Keratinocyte (primary cell): ENCODE measurements around the gene MTHFD1L. TPM values are rescaled to one million over a fixed set of nuclear protein-coding genes. Genes with fewer than 3 reads are reported as not detected.

Experiments
- DNase-seq: peaks from one replicate; pipeline ENCODE4 v3.0.0-alpha.2; 2011; ENCODE audit warnings: low read depth, missing footprints, low spot score
- FAIRE-seq: peaks from 2 replicates; lab custom pipeline; 2011; peaks lifted over from hg19 to GRCh38; lab: Jason Lieb, UNC
- H2AFZ ChIP-seq: 2 replicates; pipeline ENCODE4 v1.6.0; 2012; ENCODE audit warnings: low read length, control low read depth, inconsistent platforms; ENCODE audit not compliant: control insufficient read depth
- H3K27ac ChIP-seq: 2 replicates; pipeline ENCODE4 v1.5.1; 2011; ENCODE audit warnings: low read length; ENCODE audit not compliant: control insufficient read depth, insufficient read depth
- H3K27me3 ChIP-seq: 3 replicates; pipeline ENCODE4 v1.6.0; 2011; ENCODE audit warnings: low read length; ENCODE audit not compliant: control insufficient read depth, insufficient read depth; ENCODE audit errors: extremely low read depth
- H3K36me3 ChIP-seq, 2 experiments: 2 replicates in 1 of 2; 3 replicates in 1 of 2; pipeline ENCODE4 v1.5.1; 2011; ENCODE audit warnings: low read length in 2 of 2, mild to moderate bottlenecking in 1 of 2; ENCODE audit not compliant: control insufficient read depth in 2 of 2, insufficient read depth in 2 of 2; ENCODE audit errors: extremely low read depth in 1 of 2
- H3K4me1 ChIP-seq: 3 replicates; pipeline ENCODE4 v1.5.1; 2011; ENCODE audit warnings: low read length; ENCODE audit not compliant: control insufficient read depth, insufficient read depth; ENCODE audit errors: extremely low read depth
- H3K4me2 ChIP-seq: 3 replicates; pipeline ENCODE4 v1.6.0; 2011; ENCODE audit warnings: low read depth, low read length; ENCODE audit not compliant: control insufficient read depth, insufficient read depth; ENCODE audit errors: extremely low read depth
- H3K4me3 ChIP-seq, 3 experiments: fragments of 200-600 bp in 1 of 3; sonication (generic) in 1 of 3; 2 replicates in 2 of 3; 3 replicates in 1 of 3; pipeline ENCODE4 v1.5.1; 2011 to 2016; ENCODE audit warnings: low read length in 3 of 3, mild to moderate bottlenecking in 3 of 3, control low read depth in 2 of 3, inconsistent platforms in 1 of 3, low read depth in 1 of 3, mixed read lengths in 1 of 3, mixed run types in 1 of 3, moderate library complexity in 1 of 3; ENCODE audit not compliant: control insufficient read depth in 2 of 3, insufficient read depth in 2 of 3; ENCODE audit errors: extremely low read depth in 1 of 3
- H3K79me2 ChIP-seq: 2 replicates; pipeline ENCODE4 v1.6.0; 2012; ENCODE audit warnings: low read length; ENCODE audit not compliant: control insufficient read depth, insufficient read depth
- H3K9ac ChIP-seq: 3 replicates; pipeline ENCODE4 v1.6.0; 2011; ENCODE audit warnings: low read length; ENCODE audit not compliant: control insufficient read depth, insufficient read depth; ENCODE audit errors: extremely low read depth
- H3K9me1 ChIP-seq: 3 replicates; pipeline ENCODE4 v1.6.0; 2011; ENCODE audit warnings: low read length; ENCODE audit not compliant: control insufficient read depth, insufficient read depth; ENCODE audit errors: extremely low read depth
- H3K9me3 ChIP-seq: 2 replicates; pipeline ENCODE4 v1.5.1; 2012; ENCODE audit warnings: low read depth, low read length; ENCODE audit not compliant: control insufficient read depth
- H4K20me1 ChIP-seq: 3 replicates; pipeline ENCODE4 v1.6.0; 2011; ENCODE audit warnings: low read length; ENCODE audit not compliant: control insufficient read depth, insufficient read depth; ENCODE audit errors: extremely low read depth
- EZH2 ChIP-seq: IDR thresholded peaks from one replicate; pipeline ENCODE4 v1.6.1; 2012; ENCODE audit warnings: inconsistent platforms, mild to moderate bottlenecking, low read length, moderate library complexity
- dilution Hi-C: fragments of 300-500 bp; cut with MboI; formaldehyde crosslinking; loops from one replicate; pipeline ENCODE4 v1.7.0; 2020; ENCODE audit warnings: low sequenced_read_pairs; ENCODE audit not compliant: extremely low pct_ligation_motif_present
- polyA plus RNA-seq, 5 experiments: library from polyadenylated mRNA; depleted of rRNA in 3 of 5; stranded (reverse) in 3 of 5; stranded (forward) in 1 of 5; unstranded in 1 of 5; fragments of >200 nt; gene quantifications; 1 replicate in 1 of 5; 2 replicates in 3 of 5; 3 replicates in 1 of 5; pipeline versions ENCODE4 v1.2.1 to v1.2.3, GENCODE V29; 2011 to 2012; ENCODE audit warnings: missing spikeins in 2 of 5, low read depth in 1 of 5, low replicate concordance in 1 of 5
- TF ChIP-seq, protein P1 (sequence below), 3 experiments: IDR thresholded peaks in 1 of 3; conservative IDR thresholded peaks in 1 of 3; optimal IDR thresholded peaks in 1 of 3; 2 replicates in 2 of 3; 3 replicates in 1 of 3; pipeline versions ENCODE3 to v1.5.1; 2011; ENCODE audit warnings: low read length in 3 of 3, mild to moderate bottlenecking in 3 of 3, moderate library complexity in 2 of 3, control low read depth in 1 of 3, inconsistent platforms in 1 of 3; ENCODE audit not compliant: insufficient read depth in 2 of 3; ENCODE audit errors: extremely low read depth in 1 of 3

MTHFD1L gene
- polyA plus RNA-seq, 1 donor (not counting 4 experiments of a cell fraction or from before 2014, with no cell fraction given) = 38.0 TPM

DNA sequence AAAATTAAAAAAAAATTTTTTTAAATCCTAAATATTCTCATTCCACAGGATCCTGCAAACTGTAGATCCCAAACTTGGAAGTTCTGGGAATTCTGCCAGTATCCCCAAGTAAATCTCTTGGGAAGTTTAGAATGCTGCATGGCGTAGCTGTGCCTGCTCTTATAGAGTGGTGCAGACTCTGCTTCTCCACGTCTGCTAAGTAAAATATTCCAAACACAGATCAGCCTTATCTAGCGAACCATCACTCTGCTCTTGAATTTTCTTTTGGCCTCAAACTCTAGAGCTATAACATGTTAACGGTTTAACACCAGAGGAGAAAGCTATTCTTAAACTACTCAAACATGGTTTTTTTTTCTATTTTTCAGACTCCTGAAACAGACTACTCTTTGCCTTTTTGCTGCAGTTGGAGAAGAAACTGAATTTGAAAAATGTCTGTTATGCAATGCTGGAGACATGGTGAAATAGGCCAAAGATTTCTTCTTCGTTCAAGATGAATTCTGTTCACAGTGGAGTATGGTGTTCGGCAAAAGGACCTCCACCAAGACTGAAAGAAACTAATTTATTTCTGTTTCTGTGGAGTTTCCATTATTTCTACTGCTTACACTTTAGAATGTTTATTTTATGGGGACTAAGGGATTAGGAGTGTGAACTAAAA lies 235.8 kb downstream of the MTHFD1L start:
- Histone ChIP-seq H3K36me3 (peaks cover 0 to 6% of the 10 kb centered on the region in 2 experiments), H3K9me3 (no peaks in the 10 kb centered on the region), H3K4me1 (no peaks in the 10 kb centered on the region), H3K4me2 (no peak overlapping the region), H4K20me1 (no peaks in the 10 kb centered on the region), H2AFZ (no peak overlapping the region), H3K27me3 (no peaks in the 10 kb centered on the region), H3K4me3 (no peak overlapping the region), H3K79me2 (no peaks in the 10 kb centered on the region), H3K9me1 (no peaks in the 10 kb centered on the region), H3K27ac (no peak overlapping the region), H3K9ac (no peak overlapping the region)
- dilution Hi-C loops = no loop called here
- no peak for DNase-seq
- FAIRE-seq = no peak
- TF ChIP-seq, protein P1, sequence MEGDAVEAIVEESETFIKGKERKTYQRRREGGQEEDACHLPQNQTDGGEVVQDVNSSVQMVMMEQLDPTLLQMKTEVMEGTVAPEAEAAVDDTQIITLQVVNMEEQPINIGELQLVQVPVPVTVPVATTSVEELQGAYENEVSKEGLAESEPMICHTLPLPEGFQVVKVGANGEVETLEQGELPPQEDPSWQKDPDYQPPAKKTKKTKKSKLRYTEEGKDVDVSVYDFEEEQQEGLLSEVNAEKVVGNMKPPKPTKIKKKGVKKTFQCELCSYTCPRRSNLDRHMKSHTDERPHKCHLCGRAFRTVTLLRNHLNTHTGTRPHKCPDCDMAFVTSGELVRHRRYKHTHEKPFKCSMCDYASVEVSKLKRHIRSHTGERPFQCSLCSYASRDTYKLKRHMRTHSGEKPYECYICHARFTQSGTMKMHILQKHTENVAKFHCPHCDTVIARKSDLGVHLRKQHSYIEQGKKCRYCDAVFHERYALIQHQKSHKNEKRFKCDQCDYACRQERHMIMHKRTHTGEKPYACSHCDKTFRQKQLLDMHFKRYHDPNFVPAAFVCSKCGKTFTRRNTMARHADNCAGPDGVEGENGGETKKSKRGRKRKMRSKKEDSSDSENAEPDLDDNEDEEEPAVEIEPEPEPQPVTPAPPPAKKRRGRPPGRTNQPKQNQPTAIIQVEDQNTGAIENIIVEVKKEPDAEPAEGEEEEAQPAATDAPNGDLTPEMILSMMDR (optimal IDR thresholded peaks at IDR 0.05 in 1 of 3, IDR thresholded peaks at IDR 0.05 in 1 of 3, conservative IDR thresholded peaks at IDR 0.05 in 1 of 3; ENCODE audit: extremely low read depth in 1 of 3, insufficient read depth in 2 of 3, low read length in 3 of 3) = no peak
- no peak for TF ChIP-seq EZH2

DNA sequence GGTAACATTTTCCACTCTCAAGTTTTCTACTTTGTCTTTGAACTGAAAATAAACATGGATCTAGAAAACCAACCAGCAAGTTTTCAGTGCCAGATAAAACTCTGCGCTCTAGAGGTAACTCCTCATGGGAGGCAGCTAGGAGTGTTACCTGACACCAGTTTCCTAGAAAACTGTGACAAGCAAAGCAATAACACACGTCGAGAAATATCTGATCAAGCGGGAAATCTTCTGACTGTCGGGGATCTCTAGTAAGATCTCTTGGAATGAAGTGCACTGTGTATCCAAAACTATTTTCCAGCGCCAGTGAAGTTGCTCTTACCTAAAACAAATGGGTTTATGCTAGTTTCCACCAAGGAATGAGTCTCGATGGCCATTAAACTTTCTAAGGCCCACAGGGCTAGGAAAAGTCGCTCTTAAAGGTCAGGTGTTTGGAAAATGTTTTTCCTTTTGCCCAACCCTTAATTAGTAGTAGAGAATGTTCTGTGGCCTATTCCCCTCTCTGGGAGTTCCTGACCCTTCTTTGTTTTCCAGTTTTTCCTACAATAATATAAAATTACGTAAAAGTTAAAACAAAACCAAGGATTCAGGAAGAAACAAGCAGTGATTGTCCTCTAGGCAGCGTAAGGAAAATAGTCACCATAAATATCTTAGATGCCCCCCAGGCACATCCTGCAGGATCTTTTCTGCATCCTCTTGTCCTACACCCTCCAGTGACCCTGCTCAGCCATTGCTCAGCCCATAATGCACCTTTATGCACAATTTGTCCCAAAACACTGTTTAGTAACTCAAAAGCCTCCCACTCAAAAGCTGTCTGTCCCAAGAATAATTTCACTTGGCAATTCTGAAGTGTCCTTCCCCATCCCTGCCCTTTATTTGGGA lies 236.6 kb downstream of the MTHFD1L start:
- TF ChIP-seq, protein P1 (optimal IDR thresholded peaks at IDR 0.05 in 1 of 3, IDR thresholded peaks at IDR 0.05 in 1 of 3, conservative IDR thresholded peaks at IDR 0.05 in 1 of 3; ENCODE audit: extremely low read depth in 1 of 3, insufficient read depth in 2 of 3, low read length in 3 of 3) = no peak
- TF ChIP-seq EZH2 = no peak
- no peak overlapping the region for H3K27ac ChIP-seq
- peaks cover 0 to 3% of the 10 kb centered on the region in 2 experiments for H3K36me3 ChIP-seq
- FAIRE-seq (no peak), DNase-seq (no peak)
- H3K4me3 ChIP-seq = no peak overlapping the region
- H3K79me2 ChIP-seq = no peaks in the 10 kb centered on the region
- no peak overlapping the region for H3K4me2 ChIP-seq
- no peak overlapping the region for H2AFZ ChIP-seq
- no peak overlapping the region for H3K9ac ChIP-seq
- no peaks in the 10 kb centered on the region for H3K9me3 ChIP-seq
- H4K20me1 ChIP-seq = no peaks in the 10 kb centered on the region
- no peaks in the 10 kb centered on the region for H3K4me1 ChIP-seq
- dilution Hi-C loops = no loop called here
- no peaks in the 10 kb centered on the region for H3K9me1 ChIP-seq
- H3K27me3 ChIP-seq = no peaks in the 10 kb centered on the region
